ENCODE data around the gene ZSCAN2. TPM values are rescaled to one million over a fixed set of nuclear protein-coding genes. Genes with fewer than 3 reads are reported as not detected.
A peak's percentile ranks its signal among the peaks of the same experiment; 100 is the strongest.

ZSCAN2 gene
- total RNA-seq, 2 donors from 2014 or later, result 23.6 to 31.3 TPM

- H3K27ac Mint-ChIP-seq, result no peak overlapping the region
- peaks cover 11% of the 10 kb centered on the region for H3K4me1 ChIP-seq (ENCODE audit: control insufficient read depth, insufficient read depth, low read length)
- H3K9me3 ChIP-seq (ENCODE audit: control insufficient read depth, low read length), result no peaks in the 10 kb centered on the region
- no peak for TF ChIP-seq CTCF (conservative IDR thresholded peaks at IDR 0.05)
- 26 to 35% methylated on average over 10 to 17 of the region's 17 CpGs for WGBS, 2 experiments (ENCODE audit: insufficient coverage in 1 of 2, insufficient read length in 1 of 2)
- H3K27me3 ChIP-seq (ENCODE audit: control insufficient read depth, insufficient read depth, low read length, poor library complexity, severe bottlenecking), result no peaks in the 10 kb centered on the region
- H3K4me1 Mint-ChIP-seq, result peaks cover 30% of the 10 kb centered on the region
- peaks cover 20% of the 10 kb centered on the region for H3K27me3 Mint-ChIP-seq (ENCODE audit: insufficient read depth)
- peaks cover 8% of the 10 kb centered on the region for H3K36me3 ChIP-seq (ENCODE audit: control insufficient read depth, insufficient read depth, low read length)
- H3K4me3 Mint-ChIP-seq, result peak overlapping the region; percentile 56
- H3K4me3 ChIP-seq (ENCODE audit: low read length), result peak overlapping the region; percentile 77
- H3K27ac ChIP-seq (ENCODE audit: low read depth, low read length), result peak overlapping the region; percentile 22
- peaks cover 5% of the 10 kb centered on the region for H3K36me3 Mint-ChIP-seq (ENCODE audit: low read depth)
- peak overlapping the region; percentile 40 for H3K9ac ChIP-seq (ENCODE audit: extremely low read depth, low read length, poor library complexity, severe bottlenecking)
- H3K9me3 Mint-ChIP-seq, result no peaks in the 10 kb centered on the region
- no peak for DNase-seq
These were observed 56.9 kb downstream of the ZSCAN2 start for GRCh38 chr15:84657748-84658079.

DNA sequence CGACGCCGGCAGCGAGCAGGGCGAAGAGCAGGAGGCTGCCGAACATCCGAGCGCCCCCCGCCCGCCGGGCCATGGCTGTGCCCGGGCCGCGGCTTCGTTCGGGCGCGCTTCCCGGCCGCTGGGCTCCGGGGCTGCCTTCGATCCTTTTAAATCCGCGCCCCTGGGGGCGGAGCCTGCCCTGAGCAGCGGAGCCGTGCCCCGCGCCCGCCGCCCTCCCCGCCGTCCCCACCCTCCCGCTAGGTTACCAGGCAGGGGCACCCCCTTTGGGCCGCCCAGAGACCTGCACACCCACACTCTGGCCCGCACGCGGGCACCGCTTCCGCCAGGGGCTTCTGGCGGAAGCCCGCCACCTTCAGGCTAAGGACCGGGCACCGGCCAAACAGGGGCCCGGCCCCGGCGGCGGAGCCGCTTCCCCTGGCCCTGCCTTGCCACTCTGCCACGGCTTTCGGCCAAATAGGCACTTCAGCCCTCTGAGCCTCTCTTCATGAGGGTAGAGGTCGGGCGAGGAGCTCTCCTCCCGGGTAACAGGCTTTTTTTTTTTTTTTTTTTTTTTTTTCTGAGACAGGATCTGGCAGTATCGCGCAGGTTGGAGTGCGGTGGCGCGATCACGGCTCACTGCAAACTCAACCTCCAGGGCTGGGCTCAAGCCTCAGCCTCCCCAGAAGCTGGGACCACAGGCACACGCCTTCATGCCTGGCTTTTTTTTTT, 57.4 kb downstream of the ZSCAN2 start, which contains the start of gene NMB:
NMB (minus strand) TSS at position 120 of the 708 bp plus-strand sequence; CDS start at position 73, 47 bp downstream.
- peak; percentile 96 for DNase-seq
- H3K9me3 Mint-ChIP-seq, result no peaks in the 10 kb centered on the region
- H3K27ac ChIP-seq (ENCODE audit: low read depth, low read length), result peak within 1 kb of the TSS; percentile 50

DNA sequence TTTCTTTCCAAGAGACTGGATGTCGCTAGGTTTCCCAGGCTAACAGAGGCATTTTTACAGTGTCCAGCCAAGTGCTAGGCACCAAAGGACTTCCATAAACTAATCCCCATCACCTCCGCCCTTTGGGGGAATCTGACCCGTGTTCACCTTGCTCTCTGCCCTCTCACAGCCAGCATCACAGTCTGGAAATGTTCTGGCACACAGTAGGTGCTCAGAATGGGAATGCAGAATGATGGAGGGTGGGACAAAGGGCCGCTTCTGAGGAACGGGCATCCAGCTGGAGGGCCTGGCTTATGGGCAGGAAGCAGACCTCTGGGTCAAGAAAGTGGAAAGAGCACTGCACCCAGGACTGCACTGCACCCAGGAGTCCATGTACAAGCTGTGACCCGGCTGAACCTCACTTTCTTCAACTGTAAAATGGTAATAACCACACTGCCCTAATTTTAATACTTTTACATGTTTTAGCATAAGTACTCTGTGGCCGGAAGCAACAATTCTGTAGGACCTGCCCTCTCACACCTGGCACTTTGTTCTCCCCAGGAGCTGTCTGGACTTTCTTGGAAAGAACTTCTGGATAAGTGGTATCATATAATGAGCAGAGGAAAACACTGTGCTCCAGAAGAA, 58.1 kb downstream of the ZSCAN2 start:
- peaks cover 20% of the 10 kb centered on the region for H3K27me3 Mint-ChIP-seq (ENCODE audit: insufficient read depth)
- H3K4me3 ChIP-seq (ENCODE audit: low read length), result peak overlapping the region; percentile 1
- peaks cover 24% of the 10 kb centered on the region for H3K4me1 Mint-ChIP-seq
- no peak for TF ChIP-seq CTCF (conservative IDR thresholded peaks at IDR 0.05)
- DNase-seq, result no peak
- H3K36me3 ChIP-seq (ENCODE audit: control insufficient read depth, insufficient read depth, low read length), result peaks cover 15% of the 10 kb centered on the region
- H3K4me3 Mint-ChIP-seq, result peak overlapping the region; percentile 56
- no peaks in the 10 kb centered on the region for H3K27me3 ChIP-seq (ENCODE audit: control insufficient read depth, insufficient read depth, low read length, poor library complexity, severe bottlenecking)
- WGBS, 2 experiments (ENCODE audit: insufficient coverage in 1 of 2, insufficient read length in 1 of 2), result 66 to 78% methylated on average over 6 to 7 of the region's 7 CpGs
- H3K9ac ChIP-seq (ENCODE audit: extremely low read depth, low read length, poor library complexity, severe bottlenecking), result no peak overlapping the region
- H3K36me3 Mint-ChIP-seq (ENCODE audit: low read depth), result peaks cover 5% of the 10 kb centered on the region
- H3K27ac ChIP-seq (ENCODE audit: low read depth, low read length), result no peak overlapping the region
- H3K9me3 Mint-ChIP-seq, result no peaks in the 10 kb centered on the region
- peaks cover 10% of the 10 kb centered on the region for H3K4me1 ChIP-seq (ENCODE audit: control insufficient read depth, insufficient read depth, low read length)
- peak overlapping the region; percentile 81 for H3K27ac Mint-ChIP-seq
- H3K9me3 ChIP-seq (ENCODE audit: control insufficient read depth, low read length), result no peaks in the 10 kb centered on the region

More for the DNA sequence above, 57.4 kb downstream of the ZSCAN2 start, which contains the start of gene NMB:
- peak; percentile 87 for TF ChIP-seq CTCF (conservative IDR thresholded peaks at IDR 0.05)
- H3K27ac Mint-ChIP-seq, result peak within 1 kb of the TSS; percentile 81
- Histone ChIP-seq H3K4me1 (ENCODE audit: control insufficient read depth, insufficient read depth, low read length) (peaks cover 10% of the 10 kb centered on the region), H3K4me3 (ENCODE audit: low read length) (peak within 1 kb of the TSS; percentile 77), H3K36me3 (ENCODE audit: control insufficient read depth, insufficient read depth, low read length) (peaks cover 11% of the 10 kb centered on the region), H3K9ac (ENCODE audit: extremely low read depth, low read length, poor library complexity, severe bottlenecking) (peak within 1 kb of the TSS; percentile 40), H3K9me3 (ENCODE audit: control insufficient read depth, low read length) (no peaks in the 10 kb centered on the region), H3K27me3 (ENCODE audit: control insufficient read depth, insufficient read depth, low read length, poor library complexity, severe bottlenecking) (no peaks in the 10 kb centered on the region)
- WGBS, 2 experiments (ENCODE audit: insufficient coverage in 1 of 2, insufficient read length in 1 of 2), result 3 to 8% methylated on average over 23 to 61 of the region's 61 CpGs
- H3K4me3 Mint-ChIP-seq, result peak within 1 kb of the TSS; percentile 56
- peaks cover 20% of the 10 kb centered on the region for H3K27me3 Mint-ChIP-seq (ENCODE audit: insufficient read depth)
- peaks cover 5% of the 10 kb centered on the region for H3K36me3 Mint-ChIP-seq (ENCODE audit: low read depth)
- H3K4me1 Mint-ChIP-seq, result peaks cover 30% of the 10 kb centered on the region
